Heart right ventricle (tissue), 16 donors: ENCODE results near the gene CCNL1. TPM values are rescaled to one million over a fixed set of nuclear protein-coding genes. Genes with fewer than 3 reads are reported as not detected.
"Not testable (repeated sequence)": the region's sequence is repeated elsewhere in the genome, so short reads cannot be mapped to it uniquely, and the experiment has no call there.

Experiments
- ATAC-seq, 8 donors: fragments of 200-7000 bp; cut with Tn5 transposase; one replicate each; pipeline ENCODE4 v1.9.1; 2020; ENCODE audit warnings: mild to moderate bottlenecking in 8 of 8, moderate library complexity in 8 of 8, moderate number of reproducible peaks in 1 of 8
- DNase-seq, 2 donors: peaks; one replicate each; pipeline ENCODE4 v3.0.0-alpha.2; 2020
- H3K27ac ChIP-seq, 10 donors: fragments of 200-600 bp; sonication (generic) in 2 of 10; one replicate each; pipeline versions ENCODE4 v1.5.0 to v1.8.0; 2020 to 2022; ENCODE audit warnings: mild to moderate bottlenecking in 3 of 10
- H3K27me3 ChIP-seq, 7 donors: fragments of 200-600 bp; one replicate each; pipeline ENCODE4 v1.8.0; 2021 to 2022; ENCODE audit warnings: mild to moderate bottlenecking in 2 of 7
- H3K36me3 ChIP-seq, 9 donors: fragments of 200-600 bp; sonication (generic) in 1 of 9; one replicate each; pipeline versions ENCODE4 v1.5.0 to v1.8.0; 2020 to 2022; ENCODE audit warnings: mild to moderate bottlenecking in 2 of 9
- H3K4me1 ChIP-seq, 9 donors: fragments of 200-600 bp; sonication (generic) in 1 of 9; one replicate each; pipeline versions ENCODE4 v1.5.0 to v1.8.0; 2020 to 2022; ENCODE audit warnings: mild to moderate bottlenecking in 4 of 9
- H3K4me3 ChIP-seq, 10 donors: fragments of 200-600 bp; sonication (generic) in 2 of 10; one replicate each; pipeline versions ENCODE4 v1.5.0 to v1.8.0; 2020 to 2022; ENCODE audit warnings: mild to moderate bottlenecking in 7 of 10, moderate library complexity in 2 of 10
- H3K9me3 ChIP-seq, 11 donors: fragments of 200-600 bp in 10 of 11; sonication (generic) in 2 of 11; one replicate each; pipeline versions ENCODE4 v1.5.0 to v1.8.0; 2013 to 2022; ENCODE audit warnings: mild to moderate bottlenecking in 2 of 11, control low read depth in 1 of 11, moderate library complexity in 1 of 11
- CTCF ChIP-seq, 9 donors: fragments of 200-600 bp; sonication (generic) in 2 of 9; IDR thresholded peaks; one replicate each; pipeline versions ENCODE4 v1.5.0 to v1.8.0; 2021 to 2022; ENCODE audit warnings: antibody characterized with exemption in 9 of 9, mild to moderate bottlenecking in 5 of 9, moderate library complexity in 1 of 9
- WGBS, 2 donors: extraction: QIAGEN DNeasy Blood & Tissue Kit; methylation state at CpG; one replicate each; pipeline ENCODE4 v1.1.7; 2013; ENCODE audit warnings: inconsistent platforms in 1 of 2; 5-methylcytosine and 5-hydroxymethylcytosine counted together
- intact Hi-C, 10 donors: fragments of 100-400 bp; cut with DNase I; formaldehyde crosslinking; loops; one replicate each; pipeline versions ENCODE4 v1.11.1 to v1.14.2; 2022
- polyA plus RNA-seq, 2 donors: library from polyadenylated mRNA; stranded (reverse); fragments of 200-250 nt; gene quantifications; one replicate each; pipeline ENCODE4 v1.2.3, GENCODE V29; 2013
- total RNA-seq, 10 donors: library from RNA; stranded (reverse); fragmentation: NEBNext Ultra II Directional in 3 of 10; extraction: Animal tissue kit (Norgen Biotek cat#: 25700) in 3 of 10; gene quantifications; one replicate each; pipeline versions ENCODE4 v1.2.1 to v1.2.4, GENCODE V29; 2021 to 2023
- donor health status: Arrhythmogenic right ventricular cardiomyopathy.
- donor health status: ischemic (EF 13 %, LVEDD 7.1; RV severe dilation, severe dysfunction).
- donor health status: healthy with polysubstance abuse.
- donor health status: DM: no; HTN: yes; CAD: no.
- donor health status: DM: no; HTN: no; CAD: no.
- donor health status: ischemic (EF 25% LVEDD 6.9; RV normal size, moderate dysfunction).
- donor health status: ischemic (EF 25% LVEDD 5.7; RV mildly dilated, moderate dysfunction).
- donor health status: healthy.
- donor health status: DM: yes; HTN: yes; CAD: no.
- donor health status: Ischemic cardiomyopathy.
- donor health status: ischemic (EF 35%, LVEDD 5.7; RV mildly dilated, moderate dysfunction).
- donor health status: nonischemic (EF 11% LVEDD 7.7; RV severe dilation, severe dysfunction).
- donor health status: DM: yes; HTN: yes; CAD: no.
- donor health status: PGD.
- donor health status: ischemic (EF 29% LVEDD 5.4; RV normal size, mild dysfunction).
- donor health status: nonischemic (EF 23%, LVEDD 6.1; RV moderate dilation, normal function).

The CCNL1 gene
- total and polyA plus RNA-seq, 12 donors = 19.1 to 77.3 (median 24.7) TPM

DNA sequence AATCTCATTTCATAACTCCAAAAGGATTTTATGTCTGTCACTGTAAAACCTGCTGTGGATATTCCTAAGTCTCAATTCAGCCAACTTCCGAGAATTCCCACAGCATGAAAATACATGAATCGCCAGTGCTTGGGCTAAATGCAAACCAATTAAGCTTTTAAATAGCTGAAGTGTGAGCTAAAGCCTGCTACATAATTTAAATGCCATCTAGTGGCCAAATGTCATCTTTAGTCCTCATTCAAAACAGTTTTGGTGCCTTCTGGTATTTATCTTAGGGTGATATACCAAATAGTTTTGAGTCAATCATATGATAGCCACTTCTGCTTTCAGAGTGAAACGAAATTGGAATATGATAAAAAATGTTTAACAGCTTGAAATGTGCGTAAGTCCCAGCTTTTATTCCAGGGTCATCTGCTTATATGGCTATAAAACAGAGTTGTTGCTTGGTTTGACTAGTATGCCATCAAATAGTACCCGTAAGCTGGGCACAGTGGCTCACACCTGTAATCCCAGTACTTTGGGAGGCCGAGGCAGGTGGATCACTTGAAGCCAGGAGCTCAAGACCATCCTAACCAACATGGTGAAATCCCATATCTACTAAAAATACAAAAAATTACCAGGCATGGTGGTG, 41.8 kb upstream of the CCNL1 start:
- intact Hi-C loops = loop anchor here in 6 of 10 donors (2.0 to 10.0 kb wide), 6 partner anchors 54 to 371 kb away; no protein-coding TSS in a partner anchor
- ATAC-seq (peak in 7 of 8 donors; percentile 38 to 75 (median 59)), DNase-seq (no peak)
- H3K9me3 ChIP-seq = no peaks in the 10 kb centered on the region
- no peaks in the 10 kb centered on the region for H3K27me3 ChIP-seq
- peak; percentile 28 to 71 (median 59) for TF ChIP-seq CTCF (IDR thresholded peaks at IDR 0.05)
- peaks cover 0 to 20% (median 8%) of the 10 kb centered on the region in 9 donors for H3K4me1 ChIP-seq
- H3K27ac ChIP-seq = no peak overlapping the region
- WGBS, 2 donors = 40 to 47% methylated on average over 6 of the region's 6 CpGs
- H3K36me3 ChIP-seq = no peaks in the 10 kb centered on the region
- H3K4me3 ChIP-seq = no peak overlapping the region

- 44 to 49% methylated on average over 3 of the region's 3 CpGs for WGBS, 2 donors
- no peak for TF ChIP-seq CTCF (IDR thresholded peaks at IDR 0.05)
- no peak overlapping the region for H3K4me3 ChIP-seq
- H3K27ac ChIP-seq = no peak overlapping the region
- H3K27me3 ChIP-seq = no peaks in the 10 kb centered on the region
- intact Hi-C loops = loop anchor here in 6 of 10 donors (5.0 to 10.0 kb wide), 5 partner anchors 53 to 372 kb away; no protein-coding TSS in a partner anchor
- ATAC-seq = no peak
- H3K4me1 ChIP-seq = peaks cover 0 to 17% (median 6%) of the 10 kb centered on the region in 9 donors
- peaks cover 0 to 15% (median 0%) of the 10 kb centered on the region in 11 donors for H3K9me3 ChIP-seq
- no peaks in the 10 kb centered on the region for H3K36me3 ChIP-seq
- DNase-seq = no peak
These were observed 39.9 kb upstream of the CCNL1 start for GRCh38 chr3:157199841-157200240.

DNA sequence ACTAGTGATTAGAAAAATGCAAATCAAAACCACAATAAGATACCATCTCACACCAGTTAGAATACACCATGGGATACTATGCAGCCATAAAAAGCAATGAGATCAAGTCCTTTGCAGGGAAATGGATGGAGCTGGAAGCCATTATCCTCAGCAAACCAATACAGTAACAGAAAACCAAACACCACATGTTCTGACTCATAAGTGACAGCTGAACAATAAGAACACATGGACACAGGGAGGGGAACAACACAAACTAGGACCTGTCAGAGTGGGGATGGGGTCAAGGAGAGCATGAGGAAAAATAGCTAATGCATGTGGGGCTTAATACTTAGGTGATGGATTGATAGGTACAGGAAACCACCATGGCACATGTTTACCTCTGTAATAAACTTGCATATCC, 36.0 kb upstream of the CCNL1 start:
- ATAC-seq (no peak), DNase-seq (no peak)
- H3K27ac ChIP-seq = no peak overlapping the region
- H3K36me3 ChIP-seq = no peaks in the 10 kb centered on the region
- intact Hi-C loops = no loop called here
- peaks cover 0 to 6% (median 0%) of the 10 kb centered on the region in 9 donors for H3K4me1 ChIP-seq
- TF ChIP-seq CTCF (IDR thresholded peaks at IDR 0.05) = no peak
- H3K27me3 ChIP-seq = no peaks in the 10 kb centered on the region
- H3K9me3 ChIP-seq = peaks cover 0 to 40% (median 0%) of the 10 kb centered on the region in 11 donors
- no peak overlapping the region for H3K4me3 ChIP-seq

DNA sequence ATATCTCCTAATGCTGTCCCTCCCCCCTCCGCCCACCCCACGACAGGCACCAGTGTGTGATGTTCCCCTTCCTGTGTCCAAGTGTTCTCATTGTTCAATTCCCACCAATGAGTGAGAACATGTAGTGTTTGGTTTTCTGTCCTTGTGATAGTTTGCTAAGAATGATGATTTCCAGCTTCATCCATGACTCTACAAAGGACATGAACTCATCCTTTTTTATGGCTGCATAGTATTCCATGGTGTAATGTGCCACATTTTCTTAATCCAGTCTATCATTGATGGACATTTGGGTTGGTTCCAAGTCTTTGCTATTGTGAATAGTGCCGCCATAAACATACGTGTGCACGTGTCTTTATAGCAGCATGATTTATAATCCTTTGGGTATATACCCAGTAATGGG, 31.2 kb upstream of the CCNL1 start:
- H3K27me3 ChIP-seq, H3K27ac ChIP-seq, H3K4me3 ChIP-seq, DNase-seq, intact Hi-C loops, H3K36me3 ChIP-seq, ATAC-seq, H3K4me1 ChIP-seq: not testable (repeated sequence)
- 95 to 96% methylated on average over 5 of the region's 5 CpGs for WGBS, 2 donors
- peaks cover 0 to 84% (median 0%) of the 10 kb centered on the region in 11 donors for H3K9me3 ChIP-seq

GRCh38 chr3:157190380-157190872, 30.5 kb upstream of the CCNL1 start:
- peaks cover 0 to 84% (median 0%) of the 10 kb centered on the region in 11 donors for H3K9me3 ChIP-seq
- peaks cover 0 to 10% (median 0%) of the 10 kb centered on the region in 9 donors for H3K36me3 ChIP-seq
- H3K4me3 ChIP-seq = no peak overlapping the region
- no peak overlapping the region for H3K27ac ChIP-seq
- no peak for ATAC-seq
- no peak for TF ChIP-seq CTCF (IDR thresholded peaks at IDR 0.05)
- DNase-seq = no peak
- intact Hi-C loops = no loop called here
- 44 to 85% methylated on average over 2 of the region's 2 CpGs for WGBS, 2 donors
- no peaks in the 10 kb centered on the region for H3K27me3 ChIP-seq
- no peaks in the 10 kb centered on the region for H3K4me1 ChIP-seq
